Stimulated activated CD8-positive, alpha-beta memory T cell treated with anti-CD3 and anti-CD28 coated beads, Interleukin-12 subunit alpha, Interleukin-12 subunit beta, amount 100 ng/mL, for 4 hours (primary cell): Measurements from ENCODE around the gene EID1.

Experiments used
- DNase-seq: peaks from one replicate; pipeline ENCODE4 v3.0.0-alpha.2; 2020; ENCODE audit warnings: low read depth

The EID1 gene

DNA sequence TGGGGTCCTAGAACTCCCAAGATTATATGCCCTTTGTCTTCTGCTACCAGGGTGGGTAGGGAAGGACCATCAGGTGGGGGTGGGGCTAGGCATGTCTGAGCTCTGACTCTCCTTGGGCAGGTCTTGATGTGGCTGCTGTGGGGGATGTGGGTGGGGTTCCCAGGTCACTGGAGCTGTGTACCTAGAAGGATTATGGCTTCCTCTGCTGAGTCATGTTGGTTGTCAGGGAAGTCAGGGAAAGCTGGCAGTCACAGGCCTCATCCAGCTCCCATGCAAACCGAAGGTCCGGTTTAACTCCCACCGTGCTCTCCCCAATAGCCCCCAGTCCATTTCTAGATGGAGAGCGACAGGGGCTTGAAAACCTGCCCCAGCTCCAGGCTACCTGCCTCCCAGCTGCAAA, 35.2 kb downstream of the EID1 start:
- DNase-seq, result no peak

DNA sequence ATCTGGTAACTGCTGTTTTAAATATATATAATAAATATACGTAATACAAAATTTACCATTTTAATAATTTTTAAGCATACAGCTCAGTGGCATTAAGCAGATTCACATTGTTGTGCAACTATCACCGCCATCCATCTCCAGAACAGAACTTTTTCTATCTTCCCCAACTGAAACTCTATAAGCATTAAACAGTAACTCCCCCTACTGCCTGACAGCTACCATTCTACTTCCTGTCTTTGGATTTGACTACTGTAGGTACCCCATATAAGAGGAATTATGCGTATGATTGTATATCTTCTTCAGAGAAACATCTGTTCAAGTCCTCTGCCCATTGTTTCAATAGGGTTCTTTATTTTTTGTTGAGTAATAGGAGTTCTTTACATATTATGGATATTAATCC, 36.8 kb downstream of the EID1 start:
- DNase-seq, result no peak

DNA sequence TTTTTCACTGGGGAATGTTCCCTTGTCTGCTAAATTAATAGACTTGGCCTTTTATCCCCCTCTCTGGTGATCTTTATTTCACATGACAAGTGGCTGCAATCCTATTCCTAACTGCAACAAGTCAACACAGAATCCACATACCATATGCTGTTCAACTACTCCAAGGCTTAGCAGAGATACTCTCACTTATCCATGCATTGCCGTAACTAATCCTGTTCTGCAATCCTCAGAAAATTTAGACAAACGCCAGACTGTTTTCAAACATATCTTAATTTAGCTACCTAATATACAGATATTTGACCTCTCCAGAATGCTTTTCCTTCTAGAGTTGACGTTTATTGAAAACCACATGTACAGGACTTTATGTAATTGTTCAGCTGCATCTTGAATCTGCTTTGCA, 37.9 kb downstream of the EID1 start:
- no peak for DNase-seq

DNA sequence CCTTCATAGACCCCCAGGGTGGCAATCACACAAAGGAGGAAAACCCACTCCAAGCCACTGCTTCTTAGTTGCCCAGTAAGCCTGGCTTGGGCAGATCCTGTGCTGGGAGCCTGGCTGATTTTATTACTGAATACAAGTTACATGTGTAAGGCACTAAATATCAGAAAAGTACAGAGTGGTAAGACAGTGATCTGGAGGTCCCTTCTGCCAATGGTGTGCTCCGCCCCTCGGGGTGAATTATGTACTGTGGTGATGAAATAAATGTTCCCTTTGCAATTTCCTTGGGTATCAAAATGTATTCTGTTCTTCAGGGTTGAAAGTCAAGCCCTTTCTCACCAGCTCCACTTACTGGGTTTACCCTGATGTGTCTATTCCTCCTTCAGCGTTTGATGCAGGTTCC, 38.8 kb downstream of the EID1 start:
- DNase-seq, result no peak

DNA sequence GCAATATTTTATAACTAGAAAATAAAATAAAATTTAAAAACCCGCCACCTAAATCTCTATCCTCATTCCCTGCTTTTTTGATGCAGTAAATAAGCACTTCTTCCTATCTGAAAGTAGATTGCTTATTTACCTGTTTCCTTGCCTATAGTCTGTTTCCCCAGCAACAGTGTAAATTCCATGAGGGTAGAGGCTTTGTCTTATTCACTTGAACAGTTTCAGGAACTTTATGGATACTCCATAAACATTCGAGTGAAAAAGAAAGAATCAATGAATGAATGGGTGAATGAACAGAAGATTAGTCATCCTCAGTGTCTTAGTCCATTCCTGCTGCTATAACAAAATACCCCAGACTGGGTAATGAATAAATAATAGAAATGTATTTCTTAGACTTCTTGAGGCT, 44.1 kb downstream of the EID1 start:
- no peak for DNase-seq

DNA sequence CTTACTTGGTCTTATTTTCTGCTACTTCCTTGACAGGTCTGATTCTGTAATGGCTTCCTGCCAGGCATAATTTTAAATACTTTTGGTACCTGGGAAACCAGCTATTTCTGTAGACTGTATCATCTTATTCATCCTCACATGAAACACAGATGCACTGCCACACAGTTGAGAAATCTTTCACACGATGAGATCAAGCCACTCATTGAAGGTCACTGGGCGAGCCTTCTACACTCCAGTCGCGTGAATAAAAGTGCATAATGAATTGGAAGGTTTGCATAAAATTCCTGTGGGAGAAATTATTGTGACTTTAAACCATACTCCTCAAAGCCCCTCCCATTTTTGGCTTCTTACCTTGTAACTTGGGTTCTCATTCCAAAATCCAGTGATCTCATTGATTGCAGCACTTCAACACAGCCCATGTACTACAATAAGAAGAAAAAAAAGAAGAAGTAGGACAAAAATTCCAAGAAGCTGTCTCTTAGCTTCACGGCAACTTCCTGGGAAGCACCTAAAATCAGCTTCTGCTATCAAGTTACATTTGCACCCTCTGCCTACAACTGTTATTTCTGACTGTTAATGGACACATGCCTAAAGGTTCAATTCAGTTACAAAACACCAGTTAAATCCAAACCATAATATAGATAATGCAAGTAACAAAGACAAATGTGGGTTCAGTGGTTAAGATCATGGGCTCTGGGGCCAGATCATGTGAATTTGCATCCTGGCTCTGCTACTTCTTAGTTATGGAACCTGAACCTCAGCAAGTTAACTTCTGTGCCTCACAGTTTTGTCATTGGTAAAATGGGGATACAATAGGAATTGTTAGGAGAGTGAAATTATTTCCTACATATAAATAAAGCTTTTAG, 46.8 kb downstream of the EID1 start:
- no peak for DNase-seq

DNA sequence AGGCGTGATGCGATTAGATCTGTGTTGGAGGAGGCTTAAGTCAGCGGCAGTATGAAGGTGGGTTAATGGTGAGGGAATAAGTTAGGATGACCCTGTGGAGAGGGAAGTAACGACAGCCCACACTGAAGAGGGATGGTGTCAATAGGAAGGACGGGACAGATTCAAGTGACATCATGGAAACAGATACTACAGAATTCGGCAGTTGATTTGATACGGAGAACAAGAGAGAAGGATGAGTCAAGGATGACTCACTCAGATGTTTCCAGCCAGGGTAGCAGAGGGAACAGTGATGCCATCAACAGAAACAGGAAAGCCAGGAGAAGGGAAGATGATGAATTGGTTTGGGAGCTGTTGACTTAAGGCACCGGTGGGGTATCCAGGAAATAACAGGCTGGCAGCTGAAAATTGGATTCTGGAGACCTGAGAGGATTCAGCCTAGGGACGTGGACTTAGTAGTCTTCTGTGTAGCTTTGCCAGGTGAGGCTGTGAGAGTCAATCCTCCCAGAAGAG, 47.8 kb downstream of the EID1 start:
- no peak for DNase-seq

DNA sequence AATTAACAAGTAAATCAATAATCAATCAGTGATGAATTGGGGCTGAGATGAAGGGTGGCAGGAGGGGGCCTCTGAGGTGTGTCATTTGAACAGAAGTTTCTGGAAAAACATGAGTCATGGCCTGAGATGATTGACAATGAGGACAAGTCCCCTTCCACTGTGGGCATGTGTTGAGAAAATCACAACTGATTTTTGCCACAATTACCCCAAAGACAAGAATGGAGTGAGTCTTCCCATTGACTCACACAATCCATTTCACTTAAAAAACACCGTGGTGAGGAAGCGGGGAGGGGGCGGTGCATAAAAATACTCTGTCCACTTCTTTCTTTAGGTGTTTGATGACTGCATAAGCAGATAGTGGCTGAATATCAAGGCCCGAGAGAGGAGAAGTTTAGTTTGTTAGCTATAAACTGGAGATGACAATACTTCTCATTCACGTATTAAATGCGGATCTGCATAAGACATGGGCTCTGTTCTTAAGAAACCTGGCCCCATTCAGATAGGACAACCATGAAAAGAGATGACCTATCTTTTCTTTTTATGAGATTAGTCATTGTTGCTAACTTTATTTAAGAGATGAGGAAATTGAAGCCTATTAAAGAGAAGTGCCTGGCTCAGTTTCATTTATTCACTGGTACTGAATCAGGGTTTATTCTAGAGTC, 51.1 kb downstream of the EID1 start:
- DNase-seq, result no peak

DNA sequence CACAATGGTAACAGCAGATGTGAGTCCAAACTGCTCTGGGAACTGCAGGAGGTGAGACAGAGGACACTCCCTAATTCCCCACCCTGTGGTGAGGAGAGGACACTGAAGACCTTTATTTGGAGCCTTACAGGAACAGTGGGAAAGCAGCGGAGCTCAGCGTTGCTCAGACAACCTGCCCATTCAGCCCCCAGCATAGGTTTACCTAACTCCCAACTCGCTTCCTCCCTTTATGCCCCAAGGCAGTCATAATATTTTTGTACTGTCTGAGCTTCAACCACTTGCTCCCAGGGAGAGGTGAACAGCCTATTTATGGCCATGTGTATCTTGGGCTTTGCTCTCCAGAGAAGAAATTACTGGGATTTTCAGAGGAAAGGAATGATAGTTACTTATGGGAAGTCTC, 51.7 kb downstream of the EID1 start:
- DNase-seq, result no peak
